ENCODE results near the gene SHB. TPM values are rescaled to one million over a fixed set of nuclear protein-coding genes. Genes with fewer than 3 reads are reported as not detected.

Gene SHB
- total and polyA plus RNA-seq, 2 of the 13 experiments (the other 11 are each of a cell fraction or from before 2014, with no cell fraction given) = 19.4 to 20.7 TPM

GRCh38 chr9:38018241-38018957 lies 50.6 kb downstream of the SHB start:
- peaks cover 16% of the 10 kb centered on the region; the same call in 1 of the 2 replicates for H4K20me1 ChIP-seq (ENCODE audit: insufficient read depth, low read length)
- intact Hi-C loops (cut with micrococcal nuclease; ENCODE audit: unreplicated experiment) (no loop called here), in situ Hi-C loops (cut with HindIII; ENCODE audit: extremely low pct_ligation_motif_present, low pct_unique_long_range_greater_than_20kb) (no loop called here)
- no peaks in the 10 kb centered on the region for H3K27me3 ChIP-seq (ENCODE audit: control insufficient read depth in 1 of 2, insufficient read depth in 2 of 2, low read length in 2 of 2)
- DNase-seq (ENCODE audit: low spot score) (peak; percentile 64), ATAC-seq (peak; percentile 40), FAIRE-seq (peak; percentile 61)
- ChIA-PET CTCF (ENCODE audit: low intra/inter-chr PET ratio, low total read pairs) (no interaction called here), POLR2A (interaction anchor here (0.8 to 3.7 kb wide), 10 partner anchors 8 to 52 kb away, joined by 3 to 28 read pairs (median 4); partner anchors contain the start of gene SHB)
- no peak overlapping the region for H2AFZ ChIP-seq (ENCODE audit: low read length)
- H3K4me3 ChIP-seq (replicated peaks in 1 of 3; ENCODE audit: insufficient read depth in 1 of 3, low read depth in 2 of 3, low read length in 3 of 3) = no peak overlapping the region; a peak in 1 of 6 replicates
- H3K4me2 ChIP-seq (ENCODE audit: low read depth, low read length) = peak overlapping the region; percentile 64
- H3K27ac ChIP-seq (ENCODE audit: extremely low read length, insufficient read depth, low read length) = peak overlapping the region; percentile 68
- H3K36me3 ChIP-seq (replicated peaks in 1 of 2; ENCODE audit: control insufficient read depth in 1 of 2, insufficient read depth in 2 of 2, low read length in 2 of 2) = peaks cover 32 to 57% of the 10 kb centered on the region in 2 experiments
- peak overlapping the region; percentile 45 for H3K9ac ChIP-seq (ENCODE audit: insufficient read depth, low read depth, low read length)
- H3K9me3 ChIP-seq (ENCODE audit: low read length) = no peaks in the 10 kb centered on the region
- peaks cover 80% of the 10 kb centered on the region for H3K79me2 ChIP-seq (ENCODE audit: insufficient read depth, low read length)
- peaks cover 76% of the 10 kb centered on the region for H3K4me1 ChIP-seq (ENCODE audit: insufficient read depth, low read length)
- WGBS (ENCODE audit: low lambda C conversion rate) = 57% methylated on average over 4 of the region's 5 CpGs
- BruUV-seq (replicated peaks) = no TSS peak
- TF ChIP-seq SIX4 (CRISPR knock-in tag; IDR thresholded peaks at IDR 0.05) (peak; percentile 61), ZNF362 (CRISPR knock-in tag; IDR thresholded peaks at IDR 0.05; ENCODE audit: borderline replicate concordance) (peak; percentile 15; the same call in 1 of the 2 replicates), ZNF557 (CRISPR knock-in tag; IDR thresholded peaks at IDR 0.05) (no peak), ZBTB21 (CRISPR knock-in tag; IDR thresholded peaks at IDR 0.05) (0 out of 2 replicates have a peak, but pooled peaks have one; percentile 5), ZGPAT (CRISPR knock-in tag; IDR thresholded peaks at IDR 0.05) (0 out of 2 replicates have a peak, but pooled peaks have one; percentile 33), STAT5B (CRISPR knock-in tag; IDR thresholded peaks at IDR 0.05) (no peak), PAXIP1 (CRISPR knock-in tag; conservative IDR thresholded peaks at IDR 0.05) (peak; percentile 47), DMAP1 (CRISPR knock-in tag; IDR thresholded peaks at IDR 0.05) (0 out of 2 replicates have a peak, but pooled peaks have one; percentile 19), BCL6 (CRISPR knock-in tag; IDR thresholded peaks at IDR 0.05) (peak; percentile 66), FOXA1 (IDR thresholded peaks at IDR 0.05) (no peak), FOXA1 (CRISPR knock-in tag; IDR thresholded peaks at IDR 0.05) (0 out of 2 replicates have a peak, but pooled peaks have one; percentile 3), ZBTB20 (CRISPR knock-in tag; IDR thresholded peaks at IDR 0.05; ENCODE audit: borderline replicate concordance, low read depth) (0 out of 2 replicates have a peak, but pooled peaks have one; percentile 19), GATAD2A (CRISPR knock-in tag; IDR thresholded peaks at IDR 0.05) (peak; percentile 6; the same call in 1 of the 2 replicates), NCOA2 (CRISPR knock-in tag; IDR thresholded peaks at IDR 0.05) (peak; percentile 22; the same call in 1 of the 2 replicates), SIX1 (CRISPR knock-in tag; IDR thresholded peaks at IDR 0.05; ENCODE audit: borderline replicate concordance) (peak; percentile 60; the same call in 1 of the 2 replicates), SOX6 (IDR thresholded peaks at IDR 0.05) (no peak), SOX6 (CRISPR knock-in tag; IDR thresholded peaks at IDR 0.05) (peak; percentile 30), TCF7 (IDR thresholded peaks at IDR 0.05; ENCODE audit: low read depth) (peak; percentile 57), HES4 (CRISPR knock-in tag; IDR thresholded peaks at IDR 0.05; ENCODE audit: borderline replicate concordance) (no peak), SRF (IDR thresholded peaks at IDR 0.05; ENCODE audit: low read depth, low read length) (no peak), ZNF121 (CRISPR knock-in tag; IDR thresholded peaks at IDR 0.05) (0 out of 2 replicates have a peak, but pooled peaks have one; percentile 9)

Measured in HepG2 (cell line).